ENCODE data around the gene ACBD6. TPM values are rescaled to one million over a fixed set of nuclear protein-coding genes. Genes with fewer than 3 reads are reported as not detected.

The ACBD6 gene
- total RNA-seq, 3 donors from 2014 or later (not counting 1 experiment from before 2014, with no cell fraction given), result 29.8 to 47.3 (median 41.9) TPM

GRCh38 chr1:180287988-180288705 lies 214.2 kb downstream of the ACBD6 start:
- Histone ChIP-seq H3K4me1 (ENCODE audit: control insufficient read depth, insufficient read depth, low read length) (no peaks in the 10 kb centered on the region), H3K27me3 (ENCODE audit: control insufficient read depth, insufficient read depth, low read length) (no peaks in the 10 kb centered on the region), H3K4me3 (ENCODE audit: low read length) (no peak overlapping the region), H3K9me3 (ENCODE audit: control insufficient read depth, insufficient read depth, low read length) (no peaks in the 10 kb centered on the region), H3K36me3 (ENCODE audit: control insufficient read depth, insufficient read depth, low read length) (peaks cover 5% of the 10 kb centered on the region), H3K27ac (ENCODE audit: low read length) (no peak overlapping the region)
- ATAC-seq (no peak), DNase-seq (no peak)
- intact Hi-C loops (cut with micrococcal nuclease), result no loop called here
- H3K27ac Mint-ChIP-seq, result no peak overlapping the region
- 92% methylated on average over 3 of the region's 3 CpGs for whole genome bisulfite sequencing (ENCODE audit: insufficient coverage)
- H3K27me3 Mint-ChIP-seq (ENCODE audit: low read depth in 2 of 2), result no peaks in the 10 kb centered on the region
- no peaks in the 10 kb centered on the region for H3K9me3 Mint-ChIP-seq
- no peak overlapping the region for H3K4me3 Mint-ChIP-seq
- peaks cover 10 to 16% of the 10 kb centered on the region in 2 donors for H3K4me1 Mint-ChIP-seq
- TF ChIP-seq CTCF (IDR thresholded peaks at IDR 0.05), result no peak
- H3K36me3 Mint-ChIP-seq, result no peaks in the 10 kb centered on the region

- Histone ChIP-seq H3K9me3 (ENCODE audit: control insufficient read depth, insufficient read depth, low read length) (no peaks in the 10 kb centered on the region), H3K4me3 (ENCODE audit: low read length) (no peak overlapping the region), H3K4me1 (ENCODE audit: control insufficient read depth, insufficient read depth, low read length) (no peaks in the 10 kb centered on the region), H3K27me3 (ENCODE audit: control insufficient read depth, insufficient read depth, low read length) (no peaks in the 10 kb centered on the region), H3K27ac (ENCODE audit: low read length) (no peak overlapping the region), H3K36me3 (ENCODE audit: control insufficient read depth, insufficient read depth, low read length) (peaks cover 5% of the 10 kb centered on the region)
- peaks cover 10 to 16% of the 10 kb centered on the region in 2 donors for H3K4me1 Mint-ChIP-seq
- DNase-seq (no peak), ATAC-seq (no peak)
- H3K9me3 Mint-ChIP-seq, result no peaks in the 10 kb centered on the region
- no peak overlapping the region for H3K4me3 Mint-ChIP-seq
- H3K27me3 Mint-ChIP-seq (ENCODE audit: low read depth in 2 of 2), result no peaks in the 10 kb centered on the region
- no peaks in the 10 kb centered on the region for H3K36me3 Mint-ChIP-seq
- no peak overlapping the region for H3K27ac Mint-ChIP-seq
- TF ChIP-seq CTCF (IDR thresholded peaks at IDR 0.05), result no peak
- intact Hi-C loops (cut with micrococcal nuclease), result no loop called here
Measured at GRCh38 chr1:180286417-180286816, 216.0 kb downstream of the ACBD6 start.

GRCh38 chr1:180283098-180283497 lies 219.3 kb downstream of the ACBD6 start:
- Mint-ChIP-seq H3K4me1 (no peaks in the 10 kb centered on the region), H3K9me3 (no peaks in the 10 kb centered on the region), H3K4me3 (no peak overlapping the region), H3K36me3 (no peaks in the 10 kb centered on the region), H3K27me3 (ENCODE audit: low read depth in 2 of 2) (no peaks in the 10 kb centered on the region), H3K27ac (no peak overlapping the region)
- ATAC-seq (no peak), DNase-seq (no peak)
- Histone ChIP-seq H3K9me3 (ENCODE audit: control insufficient read depth, insufficient read depth, low read length) (no peaks in the 10 kb centered on the region), H3K27me3 (ENCODE audit: control insufficient read depth, insufficient read depth, low read length) (no peaks in the 10 kb centered on the region), H3K36me3 (ENCODE audit: control insufficient read depth, insufficient read depth, low read length) (peaks cover 11% of the 10 kb centered on the region), H3K4me3 (ENCODE audit: low read length) (no peak overlapping the region), H3K27ac (ENCODE audit: low read length) (no peak overlapping the region), H3K4me1 (ENCODE audit: control insufficient read depth, insufficient read depth, low read length) (no peaks in the 10 kb centered on the region)
- intact Hi-C loops (cut with micrococcal nuclease), result no loop called here
- TF ChIP-seq CTCF (IDR thresholded peaks at IDR 0.05), result no peak
- WGBS (ENCODE audit: insufficient coverage), result 91% methylated on average over 4 of the region's 4 CpGs
